HG03558 (cell line): ENCODE results near the gene AOAH.
"Not testable (repeated sequence)": the region's sequence is repeated elsewhere in the genome, so short reads cannot be mapped to it uniquely, and the experiment has no call there.

Experiments
- ATAC-seq: cut with Tn5 transposase; IDR thresholded peaks from one replicate; pipeline ENCODE4 v1.9.1; 2021; ENCODE audit warnings: moderate number of reproducible peaks; ENCODE audit not compliant: unreplicated experiment; ENCODE audit errors: extremely low read depth

AOAH gene

GRCh38 chr7:36523371-36524101, 200.8 kb downstream of the AOAH start:
- ATAC-seq, result no peak

- no peak for ATAC-seq
Observed at GRCh38 chr7:36522453-36523007, 201.8 kb downstream of the AOAH start.

GRCh38 chr7:36521911-36522310, 202.4 kb downstream of the AOAH start:
- ATAC-seq, result no peak

- no peak for ATAC-seq
Observed at GRCh38 chr7:36521133-36521532, 203.2 kb downstream of the AOAH start.

- no peak for ATAC-seq
Observed at GRCh38 chr7:36515847-36516246, 208.4 kb downstream of the AOAH start.

- ATAC-seq, result no peak
Observed at GRCh38 chr7:36514289-36515243, 209.7 kb downstream of the AOAH start.

- ATAC-seq, result no peak
Observed at GRCh38 chr7:36513393-36513792, 210.9 kb downstream of the AOAH start.

- no peak for ATAC-seq
Observed at GRCh38 chr7:36512616-36513015, 211.7 kb downstream of the AOAH start.

GRCh38 chr7:36509962-36510361, 214.3 kb downstream of the AOAH start:
- ATAC-seq, result no peak

- no peak for ATAC-seq
Observed at GRCh38 chr7:36507475-36508440, 216.5 kb downstream of the AOAH start.

GRCh38 chr7:36506820-36507219, 217.5 kb downstream of the AOAH start:
- ATAC-seq, result no peak

- no peak for ATAC-seq
Observed at GRCh38 chr7:36506130-36506798, 218.0 kb downstream of the AOAH start.

GRCh38 chr7:36504617-36505016, 219.7 kb downstream of the AOAH start:
- not testable (repeated sequence) for ATAC-seq

- ATAC-seq, result not testable (repeated sequence)
Observed at GRCh38 chr7:36504216-36504615, 220.1 kb downstream of the AOAH start.

GRCh38 chr7:36497775-36498174, 226.5 kb downstream of the AOAH start:
- no peak for ATAC-seq

- ATAC-seq, result not testable (repeated sequence)
Observed at GRCh38 chr7:36497176-36497575, 227.1 kb downstream of the AOAH start.

GRCh38 chr7:36496576-36496975, 227.7 kb downstream of the AOAH start:
- ATAC-seq, result no peak

GRCh38 chr7:36491317-36491716, 233.0 kb downstream of the AOAH start:
- ATAC-seq, result no peak

GRCh38 chr7:36490419-36490830, 233.9 kb downstream of the AOAH start:
- ATAC-seq, result no peak
